ENCODE measurements around the gene EPB41L4B.
A peak's percentile ranks its signal among the peaks of the same experiment; 100 is the strongest.
"Not testable (repeated sequence)": the region's sequence is repeated elsewhere in the genome, so short reads cannot be mapped to it uniquely, and the experiment has no call there.

The EPB41L4B gene

GRCh38 chr9:109295221-109296130 is 25.4 kb downstream of the EPB41L4B start:
- no peak for DNase-seq

- no peak for DNase-seq
Observed at GRCh38 chr9:109290385-109290784, 30.5 kb downstream of the EPB41L4B start.

- no peak for DNase-seq
Observed at GRCh38 chr9:109289931-109290330, 30.9 kb downstream of the EPB41L4B start.

GRCh38 chr9:109289186-109289585 is 31.7 kb downstream of the EPB41L4B start:
- DNase-seq, result no peak

GRCh38 chr9:109286981-109287380 is 33.9 kb downstream of the EPB41L4B start:
- peak; percentile 3 for DNase-seq

- DNase-seq, result peak; percentile 86
Observed at GRCh38 chr9:109286571-109286977, 34.3 kb downstream of the EPB41L4B start.

- not testable (repeated sequence) for DNase-seq
Observed at GRCh38 chr9:109283672-109284071, 37.2 kb downstream of the EPB41L4B start.

- DNase-seq, result no peak
Observed at GRCh38 chr9:109283012-109283411, 37.8 kb downstream of the EPB41L4B start.

- no peak for DNase-seq
Observed at GRCh38 chr9:109282302-109282701, 38.6 kb downstream of the EPB41L4B start.

- no peak for DNase-seq
Observed at GRCh38 chr9:109281518-109281917, 39.3 kb downstream of the EPB41L4B start.

- no peak for DNase-seq
Observed at GRCh38 chr9:109278848-109279247, 42.0 kb downstream of the EPB41L4B start.

- no peak for DNase-seq
Observed at GRCh38 chr9:109278216-109278615, 42.6 kb downstream of the EPB41L4B start.

- no peak for DNase-seq
Observed at GRCh38 chr9:109277451-109277850, 43.4 kb downstream of the EPB41L4B start.

- DNase-seq, result no peak
Observed at GRCh38 chr9:109276469-109277440, 44.1 kb downstream of the EPB41L4B start.

GRCh38 chr9:109274884-109275730 is 45.8 kb downstream of the EPB41L4B start:
- no peak for DNase-seq

GRCh38 chr9:109273869-109274268 is 47.0 kb downstream of the EPB41L4B start:
- no peak for DNase-seq

- no peak for DNase-seq
Observed at GRCh38 chr9:109272745-109273144, 48.1 kb downstream of the EPB41L4B start.

- DNase-seq, result no peak
Observed at GRCh38 chr9:109272045-109272444, 48.8 kb downstream of the EPB41L4B start.

GRCh38 chr9:109270971-109271925 is 49.6 kb downstream of the EPB41L4B start:
- no peak for DNase-seq

- DNase-seq, result no peak
Observed at GRCh38 chr9:109270441-109270840, 50.4 kb downstream of the EPB41L4B start.

GRCh38 chr9:109269839-109270238 is 51.0 kb downstream of the EPB41L4B start:
- no peak for DNase-seq

Data from HCEC 1CT (cell line).